Motor neuron (in vitro differentiated cells): ENCODE measurements around the gene HINFP. TPM values are rescaled to one million over a fixed set of nuclear protein-coding genes. Genes with fewer than 3 reads are reported as not detected.
"Not testable (repeated sequence)": the region's sequence is repeated elsewhere in the genome, so short reads cannot be mapped to it uniquely, and the experiment has no call there.

ENCODE experiments used
- ATAC-seq, 8 experiments: fragments of 200-7000 bp; cut with Tn5 transposase; replicated peaks in 6 of 8; 2 replicates each; pipeline ENCODE4 v1.8.0; 2021; ENCODE audit warnings: mild to moderate bottlenecking in 8 of 8, moderate library complexity in 8 of 8
- H3K27ac ChIP-seq, 2 donors: fragments of 250-450 bp; sonication (Bioruptor Pico); 2 replicates each; pipeline ENCODE4 v1.9.0; 2021; ENCODE audit warnings: antibody characterized with exemption in 2 of 2, mild to moderate bottlenecking in 2 of 2, moderate library complexity in 1 of 2
- H3K4me1 ChIP-seq, 2 donors: fragments of 250-450 bp; sonication (Bioruptor Pico); replicated peaks in 1 of 2; 2 replicates each; pipeline ENCODE4 v1.6.1; 2021; ENCODE audit warnings: antibody characterized with exemption in 2 of 2, mild to moderate bottlenecking in 2 of 2, moderate library complexity in 1 of 2
- H3K4me3 ChIP-seq, 5 donors: fragments of 250-450 bp; sonication (Bioruptor Pico); 2 replicates each; pipeline ENCODE4 v1.9.0; 2021; ENCODE audit warnings: antibody characterized with exemption in 5 of 5, mild to moderate bottlenecking in 5 of 5, moderate library complexity in 4 of 5
- WGBS, 10 experiments: fragments of 450-650 bp; shearing (Covaris generic); methylation state at CpG; one replicate each; pipeline ENCODE4 v1.0.0; 2022; 5-methylcytosine and 5-hydroxymethylcytosine counted together
- in situ Hi-C, 9 experiments: fragments of 400-800 bp; cut with MboI; loops; one replicate each; pipeline ENCODE4 v1.15.0; 2021; ENCODE audit warnings: low sequenced_read_pairs in 9 of 9, low pct_unique_long_range_greater_than_20kb in 2 of 9; ENCODE audit not compliant: unreplicated experiment in 9 of 9
- total RNA-seq, 8 experiments: library from RNA; unstranded; fragments of 300-600 nt; gene quantifications; 2 replicates each; pipeline versions ENCODE4 v1.2.3 to v1.2.4, GENCODE V29; 2022

Gene HINFP
- total RNA-seq, 8 experiments from 2014 or later = 13.0 to 34.0 (median 28.2) TPM

GRCh38 chr11:119154178-119154577, 32.8 kb downstream of the HINFP start:
- 89% methylated on average over 4 of the region's 6 CpGs; no CpG with 5 or more reads in 9 of the 10 experiments for WGBS, 10 experiments
- in situ Hi-C loops = no loop called here
- ATAC-seq = no peak
- Histone ChIP-seq H3K27ac (no peak overlapping the region), H3K4me3 (no peak overlapping the region), H3K4me1 (peaks cover 6% of the 10 kb centered on the region in 2 donors)

- no peaks in the 10 kb centered on the region for H3K4me1 ChIP-seq
- H3K4me3 ChIP-seq = no peak overlapping the region
- in situ Hi-C loops = no loop called here
- H3K27ac ChIP-seq = no peak overlapping the region
- peak in 2 of 8 experiments; percentile 29 to 79 for ATAC-seq
- WGBS, 10 experiments = 0 to 43% (median 35%) methylated on average over 1 to 5 of the region's 8 CpGs; no CpG with 5 or more reads in 3 of the 10 experiments
Measured at GRCh38 chr11:119155733-119156492, 34.5 kb downstream of the HINFP start.

- no peaks in the 10 kb centered on the region for H3K4me1 ChIP-seq
- WGBS, 10 experiments = 62 to 100% (median 81%) methylated on average over 1 to 6 of the region's 10 CpGs; no CpG with 5 or more reads in 6 of the 10 experiments
- H3K27ac ChIP-seq = no peak overlapping the region
- in situ Hi-C loops = no loop called here
- H3K4me3 ChIP-seq = no peak overlapping the region
- ATAC-seq = no peak
Measured at GRCh38 chr11:119156496-119156895, 35.1 kb downstream of the HINFP start.

GRCh38 chr11:119157063-119157462, 35.7 kb downstream of the HINFP start:
- no peak for ATAC-seq
- no peaks in the 10 kb centered on the region for H3K4me1 ChIP-seq

GRCh38 chr11:119158467-119158866, 37.1 kb downstream of the HINFP start:
- no peak overlapping the region for H3K27ac ChIP-seq
- ATAC-seq = no peak
- no peak overlapping the region for H3K4me3 ChIP-seq
- in situ Hi-C loops = no loop called here
- no peaks in the 10 kb centered on the region for H3K4me1 ChIP-seq
- WGBS, 10 experiments = 20 to 100% (median 85%) methylated on average over 1 to 12 of the region's 13 CpGs; no CpG with 5 or more reads in 3 of the 10 experiments

More at GRCh38 chr11:119157063-119157462, 35.7 kb downstream of the HINFP start:
- in situ Hi-C loops = no loop called here
- Histone ChIP-seq H3K4me3 (no peak overlapping the region), H3K27ac (no peak overlapping the region)
- 20 to 80% (median 70%) methylated on average over 1 to 2 of the region's 3 CpGs; no CpG with 5 or more reads in 3 of the 10 experiments for WGBS, 10 experiments

- Histone ChIP-seq H3K4me3 (no peak overlapping the region), H3K27ac (no peak overlapping the region), H3K4me1 (no peaks in the 10 kb centered on the region)
- no peak for ATAC-seq
- in situ Hi-C loops = no loop called here
- 73% methylated on average over 5 of the region's 9 CpGs; no CpG with 5 or more reads in 9 of the 10 experiments for WGBS, 10 experiments
Measured at GRCh38 chr11:119160151-119160550, 38.8 kb downstream of the HINFP start.

- no peak for ATAC-seq
- 50 to 100% (median 68%) methylated on average over 1 to 5 of the region's 8 CpGs; no CpG with 5 or more reads in 6 of the 10 experiments for WGBS, 10 experiments
- Histone ChIP-seq H3K4me3 (no peak overlapping the region), H3K4me1 (no peaks in the 10 kb centered on the region), H3K27ac (no peak overlapping the region)
- in situ Hi-C loops = no loop called here
Measured at GRCh38 chr11:119161871-119162270, 40.5 kb downstream of the HINFP start.

GRCh38 chr11:119166368-119167076, 45.1 kb downstream of the HINFP start:
- no peak for ATAC-seq
- Histone ChIP-seq H3K4me3 (no peak overlapping the region), H3K27ac (no peak overlapping the region), H3K4me1 (peaks cover 0 to 3% of the 10 kb centered on the region in 2 donors)
- in situ Hi-C loops = no loop called here
- WGBS, 10 experiments = 43 to 100% (median 78%) methylated on average over 1 to 6 of the region's 8 CpGs; no CpG with 5 or more reads in 2 of the 10 experiments

GRCh38 chr11:119167077-119167458, 45.7 kb downstream of the HINFP start:
- H3K4me3 ChIP-seq, in situ Hi-C loops, H3K4me1 ChIP-seq, H3K27ac ChIP-seq, ATAC-seq: not testable (repeated sequence)
- WGBS, 10 experiments = 70 to 80% (median 75%) methylated on average over 3 to 9 of the region's 10 CpGs; no CpG with 5 or more reads in 5 of the 10 experiments

GRCh38 chr11:119167933-119168332, 46.6 kb downstream of the HINFP start:
- peak in 3 of 8 experiments; percentile 39 to 78 (median 67) for ATAC-seq
- Histone ChIP-seq H3K4me1 (peaks cover 0 to 3% of the 10 kb centered on the region in 2 donors), H3K4me3 (no peak overlapping the region), H3K27ac (no peak overlapping the region)
- WGBS, 10 experiments = 10 to 90% (median 67%) methylated on average over 1 to 4 of the region's 6 CpGs; no CpG with 5 or more reads in 2 of the 10 experiments
- in situ Hi-C loops = no loop called here

- in situ Hi-C loops = no loop called here
- peak within 1 kb of the TSS; percentile 27 to 53 (median 34) for H3K4me3 ChIP-seq
- WGBS, 10 experiments = 14 to 92% (median 66%) methylated on average over 2 to 3 of the region's 63 CpGs; no CpG with 5 or more reads in 5 of the 10 experiments
Measured at GRCh38 chr11:119168471-119169281, 47.3 kb downstream of the HINFP start, which contains the start of gene NLRX1. Gene NLRX1 (plus strand): TSS chr11:119168725. CDS start chr11:119171404, 2,679 bp downstream.

GRCh38 chr11:119169282-119169719, 47.9 kb downstream of the HINFP start:
- whole genome bisulfite sequencing, 10 experiments = 33 to 100% (median 66%) methylated on average over 1 to 7 of the region's 15 CpGs; no CpG with 5 or more reads in 6 of the 10 experiments
- in situ Hi-C loops = no loop called here
- H3K27ac ChIP-seq = no peak overlapping the region
- peak in 6 of 8 experiments; percentile 15 to 60 (median 22) for ATAC-seq
- H3K4me1 ChIP-seq = peaks cover 0 to 3% of the 10 kb centered on the region in 2 donors
- H3K4me3 ChIP-seq = peak overlapping the region in 4 of 5 donors; percentile 30 to 53 (median 39)

More at GRCh38 chr11:119168471-119169281, 47.3 kb downstream of the HINFP start, which contains the start of gene NLRX1:
- Histone ChIP-seq H3K27ac (peak within 1 kb of the TSS in 1 of 2 donors; percentile 2), H3K4me1 (peaks cover 0 to 3% of the 10 kb centered on the region in 2 donors)
- ATAC-seq = peak; percentile 76 to 88 (median 81)
